OCI-LY3 (cell line): Measurements from ENCODE around the gene PHTF2.

ENCODE experiments used
- H2AFZ ChIP-seq: fragments of 200-600, 300-600 bp; shearing (Covaris generic); 2 replicates; pipeline ENCODE4 v1.6.0; 2014; ENCODE audit warnings: antibody characterized with exemption, low read depth, low read length
- H3K27ac ChIP-seq: fragments of 200-600, 300-600 bp; sonication (generic); 2 replicates; pipeline ENCODE4 v1.5.1; 2014; ENCODE audit warnings: mild to moderate bottlenecking, low read length, moderate library complexity, mixed read lengths
- H3K27me3 ChIP-seq: fragments of 200-600, 300-600 bp; sonication (generic); 2 replicates; pipeline ENCODE4 v1.6.1; 2014; ENCODE audit warnings: low read depth, low read length, mixed read lengths
- H3K36me3 ChIP-seq: fragments of 200-600, 300-600 bp; sonication (generic); replicated peaks from 2 replicates; pipeline ENCODE3; 2014; ENCODE audit warnings: low read depth, low read length, mixed read lengths
- H3K4me1 ChIP-seq: fragments of 300-600, 200-600 bp; sonication (generic); 2 replicates; pipeline ENCODE4 v1.6.1; 2014; ENCODE audit warnings: low read length, mixed read lengths
- H3K4me2 ChIP-seq: fragments of 200-600, 300-600 bp; sonication (generic); 2 replicates; pipeline ENCODE4 v1.6.1; 2014; ENCODE audit warnings: low read length, mixed read lengths
- H3K4me3 ChIP-seq: fragments of 300-600, 200-600 bp; sonication (generic); 2 replicates; pipeline ENCODE4 v1.5.1; 2014; ENCODE audit warnings: antibody characterized with exemption, mild to moderate bottlenecking, low read length, moderate library complexity
- H3K79me2 ChIP-seq: fragments of 300-600, 200-600 bp; shearing (Covaris generic); 2 replicates; pipeline ENCODE4 v1.6.1; 2014; ENCODE audit warnings: mild to moderate bottlenecking, low read length, mixed read lengths
- H3K9ac ChIP-seq: fragments of 300-600, 200-600 bp; shearing (Covaris generic); 2 replicates; pipeline ENCODE4 v1.6.0; 2014; ENCODE audit warnings: mild to moderate bottlenecking, low read length, moderate library complexity
- H3K9me3 ChIP-seq: fragments of 200-600, 300-600 bp; shearing (Covaris generic); 2 replicates; pipeline ENCODE4 v1.6.1; 2014; ENCODE audit warnings: low read length, mixed read lengths; ENCODE audit not compliant: insufficient read depth
- H4K20me1 ChIP-seq: fragments of 200-600, 300-600 bp; sonication (generic); 2 replicates; pipeline ENCODE4 v1.6.1; 2016; ENCODE audit warnings: low read length, mixed read lengths; ENCODE audit not compliant: insufficient read depth
- CTCF ChIP-seq: fragments of 200-600, 300-600 bp; sonication (generic); IDR thresholded peaks from 2 replicates; pipeline ENCODE4 v1.5.1; 2014; ENCODE audit warnings: antibody characterized with exemption, low read length, low read depth
- EZH2phosphoT487 ChIP-seq: fragments of 200-600 bp; shearing (Covaris generic); IDR thresholded peaks from 2 replicates; pipeline ENCODE4 v1.6.1; 2018; ENCODE audit warnings: antibody characterized with exemption, mixed run types, low read depth

The PHTF2 gene

GRCh38 chr7:77983973-77984372 is 185.4 kb downstream of the PHTF2 start:
- Histone ChIP-seq H3K4me3 (no peak overlapping the region), H3K9ac (no peak overlapping the region), H3K27ac (no peak overlapping the region), H3K27me3 (no peaks in the 10 kb centered on the region), H3K79me2 (no peaks in the 10 kb centered on the region), H3K9me3 (no peaks in the 10 kb centered on the region), H2AFZ (no peak overlapping the region), H4K20me1 (no peaks in the 10 kb centered on the region), H3K4me2 (no peak overlapping the region), H3K36me3 (no peaks in the 10 kb centered on the region), H3K4me1 (no peaks in the 10 kb centered on the region)
- TF ChIP-seq CTCF (no peak), EZH2phosphoT487 (no peak)

- Histone ChIP-seq H3K4me3 (no peak overlapping the region), H4K20me1 (no peaks in the 10 kb centered on the region), H3K27me3 (no peaks in the 10 kb centered on the region), H3K79me2 (no peaks in the 10 kb centered on the region), H3K27ac (no peak overlapping the region), H3K9ac (no peak overlapping the region), H3K9me3 (no peaks in the 10 kb centered on the region), H3K4me1 (no peaks in the 10 kb centered on the region), H2AFZ (no peak overlapping the region), H3K4me2 (no peak overlapping the region), H3K36me3 (no peaks in the 10 kb centered on the region)
- TF ChIP-seq EZH2phosphoT487 (no peak), CTCF (no peak)
These were observed 186.8 kb downstream of the PHTF2 start for GRCh38 chr7:77985232-77985973.

- Histone ChIP-seq H3K4me2 (no peak overlapping the region), H3K36me3 (no peaks in the 10 kb centered on the region), H3K4me1 (no peaks in the 10 kb centered on the region), H4K20me1 (no peaks in the 10 kb centered on the region), H3K9ac (no peak overlapping the region), H3K4me3 (no peak overlapping the region), H2AFZ (no peak overlapping the region), H3K79me2 (no peaks in the 10 kb centered on the region), H3K27me3 (no peaks in the 10 kb centered on the region), H3K9me3 (no peaks in the 10 kb centered on the region), H3K27ac (no peak overlapping the region)
- TF ChIP-seq EZH2phosphoT487 = no peak
- no peak for TF ChIP-seq CTCF
These were observed 187.4 kb downstream of the PHTF2 start for GRCh38 chr7:77985974-77986339.

- peak overlapping the region; percentile 46; the same call in 1 of the 2 replicates for H2AFZ ChIP-seq
- H4K20me1 ChIP-seq = no peaks in the 10 kb centered on the region
- H3K36me3 ChIP-seq = no peaks in the 10 kb centered on the region
- no peak overlapping the region for H3K27ac ChIP-seq
- no peaks in the 10 kb centered on the region for H3K4me1 ChIP-seq
- H3K9ac ChIP-seq = no peak overlapping the region
- no peaks in the 10 kb centered on the region for H3K79me2 ChIP-seq
- no peaks in the 10 kb centered on the region for H3K9me3 ChIP-seq
- no peak overlapping the region for H3K4me3 ChIP-seq
- TF ChIP-seq EZH2phosphoT487 = no peak
- TF ChIP-seq CTCF = peak; percentile 45
- H3K4me2 ChIP-seq = no peak overlapping the region
- H3K27me3 ChIP-seq = peaks cover 7% of the 10 kb centered on the region; the same call in 1 of the 2 replicates
These were observed 191.5 kb downstream of the PHTF2 start for GRCh38 chr7:77989981-77990566.
